ENCODE results near the gene PSTPIP2.

The PSTPIP2 gene

GRCh38 chr18:45935591-45936335, 136.3 kb downstream of the PSTPIP2 start:
- no peak for DNase-seq (ENCODE audit: low read depth in 2 of 2)

Measured in stimulated activated CD4-positive, alpha-beta T cell treated with anti-CD3 and anti-CD28 coated beads, Interleukin-12 subunit alpha, Interleukin-12 subunit beta, amount 100 ng/mL, for 24 hours (primary cell).